ENCODE measurements around the gene SMIM21.

SMIM21 gene

GRCh38 chr18:75427603-75428002, at the start of gene SMIM21:
Gene SMIM21, minus strand, starts transcription at chr18:75427703. Its CDS starts 140 bp downstream, at chr18:75427563.
- DNase-seq (ENCODE audit: low read depth in 1 of 2, low spot score in 1 of 2) = no peak

GRCh38 chr18:75475228-75475627, 47.7 kb upstream of the SMIM21 start:
- no peak for DNase-seq (ENCODE audit: low read depth in 1 of 2, low spot score in 1 of 2)

GRCh38 chr18:75474332-75474731, 46.8 kb upstream of the SMIM21 start:
- no peak for DNase-seq (ENCODE audit: low read depth in 1 of 2, low spot score in 1 of 2)

- no peak for DNase-seq (ENCODE audit: low read depth in 1 of 2, low spot score in 1 of 2)
Observed at GRCh38 chr18:75473316-75473715, 45.8 kb upstream of the SMIM21 start.

GRCh38 chr18:75472906-75473305, 45.4 kb upstream of the SMIM21 start:
- DNase-seq (ENCODE audit: low read depth in 1 of 2, low spot score in 1 of 2) = no peak

- no peak for DNase-seq (ENCODE audit: low read depth in 1 of 2, low spot score in 1 of 2)
Observed at GRCh38 chr18:75472396-75472795, 44.9 kb upstream of the SMIM21 start.

GRCh38 chr18:75471850-75472249, 44.3 kb upstream of the SMIM21 start:
- no peak for DNase-seq (ENCODE audit: low read depth in 1 of 2, low spot score in 1 of 2)

GRCh38 chr18:75467851-75468250, 40.3 kb upstream of the SMIM21 start:
- no peak for DNase-seq (ENCODE audit: low read depth in 1 of 2, low spot score in 1 of 2)

GRCh38 chr18:75467281-75467795, 39.8 kb upstream of the SMIM21 start:
- no peak for DNase-seq (ENCODE audit: low read depth in 1 of 2, low spot score in 1 of 2)

- DNase-seq (ENCODE audit: low read depth in 1 of 2, low spot score in 1 of 2) = no peak
Observed at GRCh38 chr18:75464356-75464755, 36.9 kb upstream of the SMIM21 start.

- no peak for DNase-seq (ENCODE audit: low read depth in 1 of 2, low spot score in 1 of 2)
Observed at GRCh38 chr18:75462178-75462832, 34.8 kb upstream of the SMIM21 start.

- no peak for DNase-seq (ENCODE audit: low read depth in 1 of 2, low spot score in 1 of 2)
Observed at GRCh38 chr18:75456199-75456631, 28.7 kb upstream of the SMIM21 start.

- no peak for DNase-seq (ENCODE audit: low read depth in 1 of 2, low spot score in 1 of 2)
Observed at GRCh38 chr18:75455249-75456198, 28.0 kb upstream of the SMIM21 start.

GRCh38 chr18:75454022-75454795, 26.7 kb upstream of the SMIM21 start:
- no peak for DNase-seq (ENCODE audit: low read depth in 1 of 2, low spot score in 1 of 2)

GRCh38 chr18:75450906-75451305, 23.4 kb upstream of the SMIM21 start:
- DNase-seq (ENCODE audit: low read depth in 1 of 2, low spot score in 1 of 2) = no peak

GRCh38 chr18:75441896-75442295, 14.4 kb upstream of the SMIM21 start:
- no peak for DNase-seq (ENCODE audit: low read depth in 1 of 2, low spot score in 1 of 2)

GRCh38 chr18:75439348-75439747, 11.8 kb upstream of the SMIM21 start:
- DNase-seq (ENCODE audit: low read depth in 1 of 2, low spot score in 1 of 2) = no peak

- DNase-seq (ENCODE audit: low read depth in 1 of 2, low spot score in 1 of 2) = no peak
Observed at GRCh38 chr18:75438891-75439290, 11.4 kb upstream of the SMIM21 start.

- DNase-seq (ENCODE audit: low read depth in 1 of 2, low spot score in 1 of 2) = no peak
Observed at GRCh38 chr18:75437979-75438378, 10.5 kb upstream of the SMIM21 start.

- DNase-seq (ENCODE audit: low read depth in 1 of 2, low spot score in 1 of 2) = no peak
Observed at GRCh38 chr18:75433098-75433497, 5.6 kb upstream of the SMIM21 start.

GRCh38 chr18:75429975-75430374, 2.5 kb upstream of the SMIM21 start:
- DNase-seq (ENCODE audit: low read depth in 1 of 2, low spot score in 1 of 2) = no peak
